HAP-1 (cell line): ENCODE measurements around the gene UNK.
"Not testable (repeated sequence)": the region's sequence is repeated elsewhere in the genome, so short reads cannot be mapped to it uniquely, and the experiment has no call there.

Experiments
- DNase-seq, 2 experiments: peaks; one replicate each; pipeline ENCODE4 v3.0.0-alpha.2; 2016 to 2020; ENCODE audit warnings: low spot score in 2 of 2
- H3K27me3 ChIP-seq: fragments of 250-450 bp; sonication (Bioruptor Pico); 2 replicates; pipeline ENCODE4 v1.5.1; 2020; ENCODE audit warnings: low read depth, mild to moderate bottlenecking, moderate library complexity
- H3K36me3 ChIP-seq: fragments of 250-450 bp; sonication (Bioruptor Pico); replicated peaks from 2 replicates; pipeline ENCODE4 v1.5.1; 2020; ENCODE audit warnings: mild to moderate bottlenecking
- H3K4me1 ChIP-seq: fragments of 250-450 bp; sonication (Bioruptor Pico); 2 replicates; pipeline ENCODE4 v1.5.1; 2020; ENCODE audit warnings: mild to moderate bottlenecking
- H3K4me3 ChIP-seq: fragments of 250-450 bp; sonication (Bioruptor Pico); 2 replicates; pipeline ENCODE4 v1.5.1; 2020; ENCODE audit warnings: mild to moderate bottlenecking, moderate library complexity
- H3K9me3 ChIP-seq: fragments of 250-450 bp; sonication (Bioruptor Pico); 2 replicates; pipeline ENCODE4 v1.5.1; 2020; ENCODE audit warnings: mild to moderate bottlenecking, moderate library complexity
- in situ Hi-C: fragments of 300-500 bp; cut with MboI; formaldehyde crosslinking; loops from 3 replicates; pipeline ENCODE4 v1.14.3; 2020; ENCODE audit warnings: low sequenced_read_pairs, inconsistent platforms, mixed read lengths

UNK gene

DNA sequence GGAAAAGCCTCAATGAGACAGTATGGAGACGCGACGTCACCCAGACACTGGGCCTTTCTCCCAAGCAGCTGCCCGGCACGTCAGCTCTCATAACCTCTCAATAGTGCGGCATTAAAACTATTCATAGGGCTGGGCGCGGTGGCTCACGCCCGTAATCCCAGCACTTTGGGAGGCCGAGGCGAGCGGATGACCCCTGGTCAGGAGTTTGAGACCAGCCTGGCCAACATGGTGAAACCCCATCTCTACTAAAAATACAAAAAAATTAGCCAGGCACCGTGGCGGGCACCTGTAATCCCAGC lies 67.0 kb downstream of the UNK start:
- DNase-seq, H3K4me3 ChIP-seq, H3K27me3 ChIP-seq, H3K9me3 ChIP-seq, in situ Hi-C loops, H3K4me1 ChIP-seq: not testable (repeated sequence)
- peaks cover 32% of the 10 kb centered on the region for H3K36me3 ChIP-seq

- Histone ChIP-seq H3K4me3 (no peak overlapping the region), H3K27me3 (no peaks in the 10 kb centered on the region), H3K4me1 (peaks cover 4% of the 10 kb centered on the region), H3K9me3 (no peaks in the 10 kb centered on the region), H3K36me3 (peaks cover 15% of the 10 kb centered on the region)
- DNase-seq = no peak
- in situ Hi-C loops = no loop called here
These were observed 68.8 kb downstream of the UNK start for GRCh38 chr17:75853433-75853832.

GRCh38 chr17:75854101-75854748 lies 69.6 kb downstream of the UNK start:
- in situ Hi-C loops = no loop called here
- Histone ChIP-seq H3K9me3 (no peaks in the 10 kb centered on the region), H3K27me3 (no peaks in the 10 kb centered on the region), H3K36me3 (peaks cover 11% of the 10 kb centered on the region), H3K4me1 (peaks cover 4% of the 10 kb centered on the region), H3K4me3 (peak overlapping the region; percentile 69)
- no peak for DNase-seq

DNA sequence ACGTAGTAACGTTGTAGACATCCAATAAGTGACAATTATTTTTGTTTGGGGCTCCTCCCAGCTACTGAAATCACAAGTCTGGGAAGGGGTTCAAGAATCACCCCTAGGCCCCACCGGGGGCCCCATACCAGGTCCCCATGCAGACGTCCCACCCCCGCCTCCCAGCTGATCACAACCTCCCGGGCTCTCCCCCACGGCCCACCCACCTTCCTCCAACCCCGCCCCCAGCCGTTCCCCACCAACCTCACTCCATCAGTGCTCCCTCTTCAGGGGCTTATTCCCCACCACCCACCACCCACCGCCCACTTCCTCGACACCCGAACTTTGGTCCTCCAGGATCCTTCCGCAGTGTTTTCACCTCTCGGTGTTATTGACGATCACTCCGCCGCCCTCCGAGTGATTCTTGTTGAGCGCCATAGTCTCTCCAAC lies 70.3 kb downstream of the UNK start:
- no peaks in the 10 kb centered on the region for H3K9me3 ChIP-seq
- no peak for DNase-seq
- H3K4me3 ChIP-seq = peak overlapping the region; percentile 69
- peaks cover 4% of the 10 kb centered on the region for H3K4me1 ChIP-seq
- in situ Hi-C loops = no loop called here
- peaks cover 9% of the 10 kb centered on the region; the same call in 1 of the 2 replicates for H3K36me3 ChIP-seq
- H3K27me3 ChIP-seq = no peaks in the 10 kb centered on the region

DNA sequence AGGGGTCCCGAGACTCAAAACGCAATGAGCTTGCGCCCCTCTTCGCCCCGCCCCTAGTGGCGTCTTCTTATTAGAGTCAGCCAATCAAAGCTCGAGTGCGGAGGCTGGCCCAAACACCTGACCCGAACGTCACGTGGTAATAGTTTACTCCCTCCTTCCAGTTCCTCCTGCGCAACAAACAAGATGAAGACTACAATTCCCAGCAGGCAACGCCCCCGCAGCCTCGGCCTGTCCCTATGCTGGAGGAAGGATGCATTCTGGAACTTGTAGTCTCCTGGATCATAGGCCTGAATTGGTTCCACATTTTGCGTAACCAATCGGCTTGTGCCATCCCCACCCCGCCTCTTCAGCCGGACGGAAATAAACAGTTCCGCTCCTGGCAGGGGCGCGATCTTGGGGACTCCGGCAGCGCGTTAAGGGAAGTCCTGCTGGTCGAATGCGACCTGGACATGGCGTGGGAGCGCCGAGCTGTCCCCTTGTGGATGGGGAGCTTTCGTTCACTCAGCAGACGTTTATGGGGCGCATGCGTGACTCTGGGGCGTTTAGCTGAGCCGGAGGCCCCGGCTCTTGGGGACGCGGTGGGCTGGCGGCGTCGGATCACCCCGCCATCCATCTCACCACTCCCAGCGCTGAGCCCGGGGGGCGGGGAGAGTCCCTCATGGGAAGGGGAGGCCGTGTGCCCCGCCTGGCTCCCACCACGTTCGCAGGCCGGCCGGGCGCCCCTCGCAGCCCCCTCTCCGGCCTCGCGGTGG lies 70.9 kb downstream of the UNK start, which contains the start of gene WBP2:
Gene WBP2, minus strand, starts transcription at position 26 of the 752 bp plus-strand sequence. CDS start 38 bp downstream, outside the sequence.
- in situ Hi-C loops = no loop called here
- Histone ChIP-seq H3K4me3 (peak within 1 kb of the TSS; percentile 69), H3K27me3 (no peaks in the 10 kb centered on the region), H3K9me3 (no peaks in the 10 kb centered on the region), H3K36me3 (peaks cover 9% of the 10 kb centered on the region; the same call in 1 of the 2 replicates), H3K4me1 (peaks cover 4% of the 10 kb centered on the region)
- peak; percentile 99 to 100 for DNase-seq

GRCh38 chr17:75856062-75856756 lies 71.6 kb downstream of the UNK start:
- DNase-seq = peak in 1 of 2 experiments; percentile 19
- peaks cover 2% of the 10 kb centered on the region; the same call in 1 of the 2 replicates for H3K36me3 ChIP-seq
- peak overlapping the region; percentile 69 for H3K4me3 ChIP-seq
- H3K9me3 ChIP-seq = no peaks in the 10 kb centered on the region
- in situ Hi-C loops = no loop called here
- H3K27me3 ChIP-seq = no peaks in the 10 kb centered on the region
- peaks cover 4% of the 10 kb centered on the region for H3K4me1 ChIP-seq

- H3K4me3 ChIP-seq, H3K36me3 ChIP-seq, DNase-seq, H3K27me3 ChIP-seq, H3K4me1 ChIP-seq, H3K9me3 ChIP-seq, in situ Hi-C loops: not testable (repeated sequence)
These were observed 74.8 kb downstream of the UNK start for GRCh38 chr17:75859358-75859757.

DNA sequence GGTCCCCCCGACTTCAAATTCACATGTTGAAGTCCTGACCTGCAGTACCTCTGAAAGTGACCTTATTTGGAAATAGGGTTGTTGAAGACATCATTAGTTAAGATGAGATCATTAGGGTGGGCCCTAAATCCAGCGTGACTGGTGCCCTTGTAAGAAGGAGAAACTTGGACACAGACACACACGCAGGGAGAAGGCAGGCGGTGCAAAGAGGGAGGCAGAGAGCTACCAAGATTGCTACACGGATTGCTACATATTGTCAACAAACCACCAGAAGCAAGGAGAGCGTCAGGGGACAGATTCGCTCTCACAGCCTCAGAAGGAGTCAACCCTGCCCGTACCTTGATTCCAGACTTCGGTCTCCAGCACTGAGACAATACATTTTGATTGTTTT lies 77.3 kb downstream of the UNK start:
- Histone ChIP-seq H3K4me3 (no peak overlapping the region), H3K27me3 (no peaks in the 10 kb centered on the region), H3K36me3 (no peaks in the 10 kb centered on the region), H3K9me3 (no peaks in the 10 kb centered on the region), H3K4me1 (no peaks in the 10 kb centered on the region)
- DNase-seq = no peak
- in situ Hi-C loops = no loop called here

- H3K9me3 ChIP-seq = no peaks in the 10 kb centered on the region
- H3K4me1 ChIP-seq = no peaks in the 10 kb centered on the region
- in situ Hi-C loops = no loop called here
- H3K4me3 ChIP-seq = no peak overlapping the region
- H3K36me3 ChIP-seq = no peaks in the 10 kb centered on the region
- DNase-seq = no peak
- H3K27me3 ChIP-seq = no peaks in the 10 kb centered on the region
These were observed 79.9 kb downstream of the UNK start for GRCh38 chr17:75864448-75864871.

- in situ Hi-C loops, H3K4me3 ChIP-seq, DNase-seq, H3K9me3 ChIP-seq, H3K4me1 ChIP-seq, H3K27me3 ChIP-seq, H3K36me3 ChIP-seq: not testable (repeated sequence)
These were observed 80.3 kb downstream of the UNK start for GRCh38 chr17:75864887-75865286.

GRCh38 chr17:75865404-75866188 lies 81.0 kb downstream of the UNK start:
- H3K27me3 ChIP-seq, DNase-seq, H3K36me3 ChIP-seq, in situ Hi-C loops, H3K9me3 ChIP-seq, H3K4me1 ChIP-seq, H3K4me3 ChIP-seq: not testable (repeated sequence)

GRCh38 chr17:75868730-75869281 lies 84.2 kb downstream of the UNK start:
- H3K4me1 ChIP-seq, H3K4me3 ChIP-seq, H3K9me3 ChIP-seq, in situ Hi-C loops, DNase-seq, H3K36me3 ChIP-seq, H3K27me3 ChIP-seq: not testable (repeated sequence)
